HG02938 (cell line): Measurements from ENCODE around the gene LRP1B.
A peak's percentile ranks its signal among the peaks of the same experiment; 100 is the strongest.

Experiments
- ATAC-seq: cut with Tn5 transposase; IDR thresholded peaks from one replicate; pipeline ENCODE4 v1.9.1; 2021; ENCODE audit warnings: mild to moderate bottlenecking, moderate library complexity; ENCODE audit not compliant: unreplicated experiment

The LRP1B gene

DNA sequence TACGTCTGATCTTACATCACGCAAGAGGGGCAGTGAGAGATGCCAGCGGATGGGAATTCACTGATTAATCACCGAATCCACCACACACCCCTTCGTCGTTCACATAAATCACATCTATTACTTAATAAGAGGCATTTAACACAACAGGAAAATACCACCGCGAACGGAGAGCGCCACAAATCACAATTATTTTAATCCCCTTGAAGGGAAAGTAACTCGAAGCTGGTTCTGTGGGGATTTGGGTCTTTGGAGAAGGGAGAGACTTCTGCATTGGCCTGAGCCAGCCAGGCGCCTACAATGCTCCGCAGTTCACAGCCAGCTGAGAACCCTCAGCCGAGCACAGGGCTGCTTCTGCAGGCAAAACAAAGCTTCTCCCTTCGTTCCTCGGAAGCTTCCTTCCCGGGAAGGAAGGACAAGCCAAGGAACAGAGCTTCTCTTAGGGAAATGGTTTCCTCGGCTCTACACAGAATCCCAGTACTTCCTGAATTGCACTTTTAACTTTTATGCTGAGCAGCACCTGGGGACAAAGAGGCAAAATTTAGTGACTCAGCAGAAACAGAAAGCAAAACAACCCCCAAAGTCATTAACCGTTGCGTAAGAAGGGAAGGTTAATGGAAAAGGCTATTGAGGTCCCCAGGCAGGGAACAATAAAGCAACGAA lies at the start of gene LRP1B:
LRP1B (minus strand) TSS at position 7 of the 660 bp plus-strand sequence. CDS start 287 bp downstream, outside the sequence.
- ATAC-seq, result peak; percentile 53

DNA sequence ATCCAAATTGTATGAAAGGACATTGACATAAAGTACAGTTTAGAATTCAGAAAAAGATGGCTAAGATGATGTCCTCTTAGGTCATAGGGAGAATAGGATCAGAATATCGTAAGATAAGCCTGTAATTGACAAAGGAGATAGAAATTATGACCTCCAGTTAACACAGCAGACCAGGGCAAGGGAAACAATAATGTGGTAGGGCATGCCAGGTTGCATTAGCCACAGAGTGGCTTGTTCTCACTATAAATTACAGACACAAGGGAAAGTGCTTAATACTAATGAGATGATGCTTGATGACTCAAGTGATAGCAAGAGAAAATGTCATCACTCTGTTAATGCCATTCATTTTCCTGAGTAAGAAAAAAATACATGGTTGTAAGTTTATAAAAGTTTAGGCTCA lies 48.9 kb upstream of the LRP1B start:
- no peak for ATAC-seq

DNA sequence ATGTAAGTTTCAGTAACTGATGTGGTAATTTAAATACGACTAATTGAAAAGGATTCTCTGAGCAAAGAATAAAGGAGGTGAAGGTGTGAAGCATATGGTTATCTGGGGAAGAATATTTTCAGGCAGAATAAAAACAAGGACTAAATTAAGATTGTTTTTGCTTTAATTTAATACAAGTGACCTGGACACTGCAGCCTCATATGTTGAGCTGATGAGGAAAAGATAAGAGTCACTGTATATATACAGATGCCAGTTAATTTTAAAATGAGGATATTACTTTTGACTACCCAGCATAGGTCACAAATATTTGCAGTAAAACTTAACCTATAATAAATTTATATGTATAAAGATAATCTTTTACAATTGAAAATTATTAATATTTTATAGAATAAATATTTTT lies 47.8 kb upstream of the LRP1B start:
- no peak for ATAC-seq

DNA sequence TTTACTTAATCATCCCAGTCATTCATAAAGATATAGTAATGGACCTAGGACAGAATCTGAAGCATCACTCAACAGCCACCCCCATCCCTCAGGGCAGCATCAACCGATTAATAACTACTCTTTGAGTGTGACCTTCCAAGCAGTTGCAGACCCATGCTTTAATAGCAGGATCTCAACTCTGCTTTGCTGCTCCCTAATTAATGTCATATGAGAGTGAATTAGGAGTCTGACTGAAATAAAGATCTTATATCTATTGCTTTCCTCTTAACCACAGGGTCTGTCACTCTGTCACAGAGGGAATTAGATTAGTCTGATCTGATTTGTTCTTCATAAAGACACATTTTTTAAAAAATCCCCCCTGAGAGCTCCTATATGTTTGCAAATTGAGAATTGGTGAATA lies 46.1 kb upstream of the LRP1B start:
- ATAC-seq, result no peak

DNA sequence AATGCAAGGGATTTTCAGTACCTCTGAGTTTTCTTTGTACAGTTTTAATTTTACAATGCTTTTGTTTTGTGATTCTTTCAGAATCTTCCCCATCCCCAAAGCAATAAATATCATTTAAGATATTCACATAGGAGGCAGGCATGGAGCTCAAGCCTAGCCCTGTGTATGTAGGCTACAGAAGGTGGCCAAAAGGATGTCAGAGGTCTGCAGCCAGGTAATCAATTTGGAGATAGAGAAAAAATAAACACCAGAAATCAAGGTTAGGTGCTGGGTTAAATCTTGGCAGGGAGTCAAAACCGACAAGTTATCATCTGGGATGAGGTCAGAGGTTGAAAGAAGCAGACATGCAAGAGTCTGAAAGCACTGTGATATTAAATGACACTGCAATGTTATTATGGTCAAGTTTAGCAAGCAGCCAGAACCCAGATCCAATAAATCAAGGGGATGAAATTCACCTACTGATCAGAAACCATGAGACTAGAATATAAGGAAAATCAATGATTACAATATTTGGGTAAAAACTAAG lies 45.1 kb upstream of the LRP1B start:
- ATAC-seq, result no peak

DNA sequence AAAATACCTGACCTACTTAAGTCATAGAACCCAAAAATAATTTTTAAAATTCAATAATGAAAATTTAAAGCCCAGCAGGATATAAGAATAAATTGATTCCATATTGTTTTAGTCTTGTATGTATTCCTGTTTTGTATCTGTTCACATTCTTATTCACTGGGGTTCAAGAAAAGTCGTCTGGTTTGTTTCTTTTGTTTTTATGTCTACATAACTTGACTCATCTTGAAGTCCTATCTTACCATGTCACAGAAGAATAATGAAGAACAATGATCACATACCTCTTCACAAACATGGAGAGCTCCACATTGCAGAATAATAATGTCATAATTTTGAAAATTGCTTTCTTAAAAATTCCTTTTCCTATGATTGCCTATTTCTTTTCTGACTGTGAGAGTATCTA lies 43.4 kb upstream of the LRP1B start:
- ATAC-seq, result no peak

DNA sequence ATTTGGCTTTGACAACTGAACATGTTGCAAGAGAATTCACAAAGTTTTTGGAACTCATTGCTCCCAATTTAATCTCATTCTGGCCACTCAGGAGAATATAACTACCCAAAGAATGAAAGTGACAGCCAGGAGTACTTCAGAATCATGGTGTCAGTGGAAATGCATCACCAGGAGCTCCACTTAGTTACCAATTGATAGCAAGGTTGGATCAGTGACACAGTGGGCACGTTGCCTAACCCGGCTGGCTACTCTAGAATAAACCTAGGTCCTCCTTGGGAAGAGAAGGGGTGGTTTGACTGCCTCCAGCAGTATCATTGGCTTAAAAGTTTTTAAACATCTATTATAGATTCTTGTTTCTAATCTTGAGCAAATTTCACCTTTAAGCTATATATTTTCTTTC lies 40.0 kb upstream of the LRP1B start:
- ATAC-seq, result no peak

DNA sequence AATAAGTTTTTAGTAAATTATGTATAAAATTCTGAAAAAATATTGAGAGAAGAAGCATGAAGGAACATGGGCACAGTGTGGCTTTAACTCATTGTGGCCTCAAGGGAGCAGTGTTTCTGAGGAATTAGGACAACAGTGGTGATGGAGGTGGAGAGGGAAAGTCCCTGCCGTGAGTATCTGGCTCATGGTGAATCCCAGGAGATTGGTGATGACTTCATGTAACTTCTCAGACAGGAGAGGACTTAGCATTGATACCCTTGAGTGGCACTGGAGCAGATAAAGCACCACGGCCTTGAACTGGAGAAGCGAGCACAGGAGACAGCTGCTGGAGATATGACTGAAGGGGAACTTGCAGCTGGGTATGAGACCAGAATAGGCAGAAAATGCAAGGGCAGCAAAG lies 35.0 kb upstream of the LRP1B start:
- peak; percentile 93 for ATAC-seq

DNA sequence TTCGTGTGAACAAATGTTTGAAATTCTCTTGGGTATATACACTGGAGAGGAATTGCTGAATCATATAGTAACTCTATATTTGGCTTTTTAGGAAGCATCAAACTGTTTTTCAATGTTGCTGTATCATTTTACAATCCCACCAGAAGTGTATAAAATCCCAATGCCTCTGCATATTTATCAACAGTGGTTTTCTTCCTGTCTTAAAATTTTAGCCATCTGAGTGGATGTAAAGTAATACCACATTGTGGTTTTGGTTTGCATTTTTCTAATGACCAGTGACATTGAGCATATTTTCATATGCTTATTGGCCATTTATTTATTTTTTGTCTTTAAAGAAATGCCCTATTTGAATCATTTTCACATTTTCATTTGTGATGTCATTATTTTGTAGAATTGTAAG lies 22.8 kb upstream of the LRP1B start:
- ATAC-seq, result no peak

DNA sequence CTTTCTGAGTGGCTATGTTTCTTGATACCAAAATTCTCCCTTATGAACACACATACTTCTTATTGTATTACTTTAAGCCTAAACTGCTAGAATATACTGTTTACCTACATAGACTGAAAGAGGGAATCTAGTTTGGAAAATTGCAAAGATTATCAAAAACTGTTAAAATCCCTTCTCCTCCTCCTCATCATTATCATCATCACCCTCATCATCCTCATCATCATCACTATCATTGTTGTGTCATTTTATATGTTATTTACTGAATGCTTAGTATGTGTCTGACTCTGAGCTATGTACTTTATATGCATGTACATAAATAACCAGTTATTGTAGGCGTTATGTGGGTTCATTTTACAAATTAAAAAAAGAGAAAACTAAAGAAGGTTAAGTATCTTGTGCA lies 19.6 kb upstream of the LRP1B start:
- ATAC-seq, result no peak

DNA sequence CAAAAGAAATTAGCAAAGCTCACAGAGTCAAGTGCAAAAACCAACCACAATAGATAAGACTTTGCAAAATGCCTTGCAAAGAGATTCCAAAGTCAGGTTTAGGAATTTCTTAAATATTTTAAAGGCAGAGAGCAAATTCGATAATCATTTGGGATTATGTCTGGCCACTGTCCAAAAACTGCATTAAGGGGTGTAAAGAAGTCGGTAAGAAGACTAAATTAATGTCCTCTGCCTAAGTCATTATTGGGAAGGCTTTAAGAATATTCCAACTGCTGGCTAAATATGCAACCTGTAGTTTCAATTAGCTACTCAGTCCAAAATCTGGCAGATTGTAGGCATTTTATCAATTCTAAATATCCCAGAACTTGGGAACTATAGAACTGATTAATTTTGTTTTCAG lies 13.7 kb upstream of the LRP1B start:
- no peak for ATAC-seq

DNA sequence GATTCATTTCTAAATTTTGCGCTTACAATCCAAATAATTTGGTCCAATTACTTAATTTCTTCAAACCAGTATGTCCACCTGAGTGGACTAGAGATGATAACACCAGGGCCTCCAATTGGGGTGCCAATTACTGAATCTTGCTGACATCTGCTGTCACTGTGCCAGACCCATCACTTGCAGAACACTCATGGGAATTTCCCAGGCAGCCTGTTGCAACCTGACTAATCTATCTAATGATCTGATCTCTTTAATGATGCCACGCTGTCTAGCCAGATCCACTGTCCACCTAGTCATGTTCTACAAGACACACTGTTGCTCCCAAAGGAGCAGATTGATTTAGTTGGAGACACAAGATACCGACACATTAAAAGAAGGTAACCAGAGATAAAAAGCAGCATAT lies 11.8 kb upstream of the LRP1B start:
- no peak for ATAC-seq

DNA sequence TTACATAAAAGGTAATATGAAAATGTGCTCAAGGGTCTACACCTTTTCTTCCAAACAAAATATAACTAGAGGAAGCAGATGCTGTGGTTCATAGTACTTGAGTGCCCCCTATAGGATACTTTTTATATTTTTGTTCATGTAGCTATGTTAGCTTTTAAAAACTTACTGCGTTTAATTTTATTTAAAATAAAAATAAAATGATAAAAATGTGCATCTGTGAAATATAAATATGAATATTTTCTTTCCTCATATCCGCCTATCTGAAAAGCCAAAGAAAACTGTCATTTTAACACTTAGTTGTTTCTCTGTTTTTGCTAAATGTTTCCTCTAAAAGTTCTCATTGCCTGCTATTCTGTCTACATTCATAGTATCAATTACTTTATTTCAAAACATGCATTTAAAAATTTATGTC lies 9.6 kb upstream of the LRP1B start:
- ATAC-seq, result no peak

DNA sequence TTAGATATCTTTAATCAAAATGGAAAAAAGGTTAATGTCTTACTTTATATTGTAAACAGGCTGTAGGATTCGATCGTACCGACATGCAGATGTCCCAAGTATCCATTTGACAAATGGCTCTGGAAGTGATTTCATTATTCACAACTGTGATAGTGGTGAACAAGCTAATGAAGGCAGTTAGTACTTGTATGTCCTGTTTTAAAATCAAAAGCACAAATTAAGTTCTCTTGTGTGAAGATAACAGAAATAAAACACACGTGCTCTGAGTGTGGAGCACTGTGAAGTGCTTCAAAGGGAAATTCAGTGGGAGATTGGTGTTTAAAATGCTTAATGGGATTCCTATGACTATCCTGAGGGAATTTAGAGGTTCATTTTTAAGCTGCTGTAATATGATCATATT lies 8.6 kb upstream of the LRP1B start:
- ATAC-seq, result no peak

DNA sequence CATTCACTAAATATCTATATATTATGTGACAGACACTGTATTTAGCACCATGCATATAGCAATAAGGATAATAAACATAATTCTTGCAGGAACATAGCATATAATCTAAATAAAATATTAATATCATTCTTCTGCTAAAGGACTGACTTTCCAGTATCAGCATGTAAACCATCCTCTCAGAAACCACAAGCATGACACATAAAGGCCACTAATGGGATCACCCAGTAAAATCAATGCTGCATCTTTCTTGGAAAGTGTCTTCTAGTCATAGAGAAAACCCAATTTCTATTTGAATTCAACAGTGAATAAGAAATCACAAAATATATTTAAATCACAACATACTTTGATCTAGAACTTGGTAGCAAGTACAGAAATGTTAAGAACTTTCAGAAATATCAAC lies 5.8 kb upstream of the LRP1B start:
- ATAC-seq, result no peak

DNA sequence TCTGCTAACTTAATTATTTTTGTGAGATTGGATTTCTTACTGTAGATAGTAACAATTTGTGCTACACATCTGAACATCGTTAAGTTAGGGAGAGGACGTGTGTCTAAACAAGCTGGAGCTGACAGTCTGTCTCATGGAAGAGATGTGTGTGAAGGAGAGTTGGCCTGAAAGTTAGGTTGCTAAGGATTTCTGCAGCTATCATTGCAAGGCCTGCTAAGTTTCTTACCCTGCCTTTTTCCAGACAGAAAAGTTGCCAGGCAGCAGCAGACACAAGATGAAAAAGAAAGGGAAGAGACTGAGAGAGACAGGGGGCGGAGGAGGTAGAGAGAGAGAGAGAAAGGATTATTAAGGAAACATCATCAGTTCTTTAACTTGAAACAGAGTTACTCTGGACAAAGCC lies 4.1 kb upstream of the LRP1B start:
- ATAC-seq, result no peak

DNA sequence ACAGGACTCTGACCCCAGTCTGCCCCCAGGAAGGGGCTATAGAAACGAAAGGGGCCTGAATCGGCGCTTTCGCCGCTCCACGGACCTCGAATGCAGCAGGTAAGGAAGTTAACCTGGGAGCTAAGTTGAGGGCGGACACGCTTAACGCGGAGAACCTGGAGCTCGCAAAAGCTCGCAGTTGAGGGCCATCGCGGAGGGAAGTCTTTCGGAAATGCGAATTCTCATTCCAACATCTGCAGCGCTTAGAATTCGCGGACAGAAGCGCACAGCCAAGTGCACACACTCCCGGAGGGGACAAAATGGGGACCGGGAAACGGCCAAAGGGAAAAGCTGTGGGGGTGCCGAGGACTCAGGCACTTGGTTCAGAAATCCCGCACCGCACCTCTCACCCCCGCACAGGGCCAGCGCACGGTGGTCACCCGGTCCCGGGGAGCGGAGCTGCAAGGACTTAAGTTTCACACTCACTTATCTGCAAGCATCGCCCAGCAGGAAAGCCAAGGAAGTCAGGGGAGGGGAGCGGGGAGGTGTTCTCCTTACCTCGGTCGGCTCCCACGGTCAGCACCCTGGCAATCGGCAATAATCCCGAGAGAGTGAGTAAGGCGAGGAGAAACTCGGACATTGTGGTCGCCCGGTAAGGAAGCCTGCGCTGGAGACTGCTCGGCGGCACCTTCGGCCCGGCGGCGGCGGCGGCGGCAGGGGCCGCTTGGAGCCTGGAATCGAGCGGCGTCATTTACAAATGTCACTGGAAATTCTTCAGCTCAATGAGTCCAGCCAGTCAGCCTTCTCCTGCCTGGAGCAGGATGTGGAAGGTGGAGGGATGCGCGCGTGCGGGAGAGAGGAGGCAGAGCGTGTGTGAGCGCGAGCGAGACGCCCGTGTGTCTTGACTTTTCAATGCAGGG lies 456 bp downstream of the LRP1B start:
- peak; percentile 26 for ATAC-seq

DNA sequence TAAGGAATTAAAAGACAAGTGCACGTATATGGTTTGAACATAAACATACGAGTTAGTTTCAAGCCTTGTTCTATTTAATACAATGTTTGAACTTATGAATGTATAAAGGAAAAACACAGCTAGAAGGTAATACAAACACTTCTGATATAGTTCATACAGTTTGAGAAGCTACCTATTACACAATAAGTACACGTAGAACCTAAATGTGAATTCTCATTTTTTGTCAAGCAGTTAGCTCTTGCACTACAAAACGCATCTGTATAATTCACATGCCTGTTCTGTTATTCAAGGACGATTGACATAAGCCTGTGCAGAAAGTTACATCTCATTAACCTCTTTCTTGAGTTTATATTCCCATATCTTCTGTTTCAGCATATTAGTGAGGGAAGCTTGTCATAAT lies 2.7 kb downstream of the LRP1B start:
- no peak for ATAC-seq

DNA sequence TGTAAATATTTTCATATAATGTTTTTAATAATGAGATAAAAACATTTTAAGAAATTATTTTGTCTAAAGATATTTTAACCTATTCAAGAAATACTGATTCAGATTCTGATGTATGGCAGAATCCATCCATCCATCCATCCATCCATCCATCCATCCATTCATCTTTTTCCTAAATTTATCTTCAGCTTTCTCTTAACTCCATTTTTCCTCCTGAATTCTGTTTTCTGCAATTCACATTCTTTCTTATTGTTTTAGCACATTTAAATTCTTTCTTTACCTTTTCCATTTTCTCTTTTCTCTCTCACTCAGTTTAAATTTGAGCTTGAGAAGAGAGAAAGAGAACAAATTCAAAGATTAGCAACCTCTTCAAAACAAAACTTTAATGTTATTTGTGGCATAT lies 3.6 kb downstream of the LRP1B start:
- ATAC-seq, result no peak

DNA sequence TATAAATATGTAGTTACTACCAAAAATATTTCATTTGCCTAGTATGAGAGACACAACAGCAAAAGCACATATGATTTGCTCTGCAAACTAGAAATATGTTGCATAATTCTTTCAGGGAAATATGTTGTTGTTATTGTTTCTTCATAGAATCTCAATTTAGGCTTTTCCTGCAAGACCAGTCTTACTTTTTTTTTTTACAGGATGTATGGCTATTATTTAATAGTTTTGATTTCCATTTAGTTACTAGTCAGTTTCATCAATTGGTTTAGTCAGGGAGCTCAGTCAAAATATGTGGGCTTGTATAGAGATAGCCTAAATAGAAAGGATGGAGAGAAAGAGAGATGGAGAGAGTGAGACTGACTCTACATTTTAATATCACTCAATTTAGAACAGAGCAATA lies 6.1 kb downstream of the LRP1B start:
- ATAC-seq, result no peak

DNA sequence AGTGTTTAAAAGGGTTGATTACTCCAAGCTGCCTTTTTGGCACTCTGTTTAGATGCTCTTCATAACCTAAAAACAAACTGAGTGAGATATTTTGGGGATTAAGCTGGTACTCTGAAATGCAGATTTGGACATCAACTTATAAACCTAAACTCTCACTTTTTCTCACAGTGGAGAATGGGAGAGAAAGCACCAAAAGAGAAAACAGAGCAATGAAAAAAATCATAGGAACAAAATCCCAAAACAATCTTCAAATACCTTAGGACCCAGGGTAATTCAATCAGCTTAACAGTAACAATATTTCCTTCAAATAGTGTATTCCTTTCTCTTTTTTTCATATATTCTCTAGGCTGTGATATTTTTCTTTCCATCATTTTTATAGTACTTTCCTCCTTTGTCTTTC lies 11.5 kb downstream of the LRP1B start:
- ATAC-seq, result no peak

DNA sequence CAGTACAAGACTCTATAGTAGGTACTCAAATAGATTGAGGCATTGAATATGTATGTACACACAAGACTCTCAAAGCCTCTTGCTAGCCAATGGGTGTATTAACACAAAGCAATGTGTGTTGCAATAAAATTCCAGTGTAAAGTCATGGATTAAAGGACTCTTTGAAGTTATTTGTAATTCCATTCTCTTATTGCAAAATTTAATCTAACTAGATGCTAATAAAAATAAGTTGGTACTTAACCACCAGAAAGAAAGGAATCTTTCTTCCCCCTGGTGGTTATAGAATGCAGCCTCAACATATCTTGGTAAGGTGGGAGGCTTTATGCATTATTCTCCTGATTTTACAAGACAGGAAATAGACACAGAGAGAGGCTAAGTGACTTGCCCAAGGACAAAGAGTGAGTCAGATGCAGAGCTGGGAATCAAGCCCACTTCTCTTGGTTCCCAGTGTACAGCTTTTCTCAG lies 18.0 kb downstream of the LRP1B start:
- no peak for ATAC-seq
